ENCODE results near the gene BST1. TPM values are rescaled to one million over a fixed set of nuclear protein-coding genes. Genes with fewer than 3 reads are reported as not detected.

The BST1 gene
- total and polyA plus RNA-seq, 10 of the 15 experiments (the other 5 are each of a cell fraction or from before 2014, with no cell fraction given) = 0.04 to 0.42 (median 0.11) TPM; not detected in 1

GRCh38 chr4:15779809-15780208, 76.9 kb downstream of the BST1 start:
- Histone ChIP-seq H3K4me2 (ENCODE audit: control insufficient read depth, insufficient read depth) (peak overlapping the region; percentile 77), H3K4me3 (peak overlapping the region; percentile 72), H3K79me2 (ENCODE audit: control insufficient read depth, insufficient read depth, low read length) (no peaks in the 10 kb centered on the region; the same call in 1 of the 2 replicates), H3K36me3 (ENCODE audit: control insufficient read depth in 2 of 2, insufficient read depth in 2 of 2, low read length in 1 of 2) (no peaks in the 10 kb centered on the region), H4K20me1 (ENCODE audit: control insufficient read depth, insufficient read depth) (no peaks in the 10 kb centered on the region), H3K9ac (ENCODE audit: control insufficient read depth, insufficient read depth, low read length) (peak overlapping the region; percentile 63; the same call in 1 of the 2 replicates), H3K27ac (ENCODE audit: control insufficient read depth, insufficient read depth) (no peak overlapping the region), H3K9me3 (replicated peaks; ENCODE audit: control insufficient read depth, insufficient read depth, low read length) (no peaks in the 10 kb centered on the region; the same call in 2 of the 3 replicates), H3K27me3 (replicated peaks in 1 of 2; ENCODE audit: control insufficient read depth in 2 of 2, insufficient read depth in 2 of 2, low read length in 1 of 2) (no peaks in the 10 kb centered on the region; a peak in 1 of 4 replicates), H3K4me1 (ENCODE audit: control insufficient read depth, insufficient read depth, low read length) (peaks cover 47% of the 10 kb centered on the region), H2AFZ (ENCODE audit: control insufficient read depth, low read depth, low read length) (no peak overlapping the region)
- WGBS (ENCODE audit: insufficient coverage, insufficient replicate concordance, low lambda C conversion rate, missing lambda C conversion rate) = 60% methylated on average over 1 of the region's 1 CpG
- ATAC-seq = no peak
- ChIA-PET SMC1A (ENCODE audit: uncharacterized antibody, unreplicated experiment) (interaction anchor here (0.6 to 5.7 kb wide), 17 partner anchors 9 to 135 kb away, joined by 3 to 31 read pairs (median 6); no protein-coding TSS in a partner anchor), RAD21 (ENCODE audit: unreplicated experiment) (interaction anchor here (0.7 to 5.3 kb wide), 12 partner anchors 10 to 176 kb away, joined by 3 to 30 read pairs (median 6); partner anchors contain the start of gene FAM200B), POLR2A (interaction anchor here (0.7 to 3.7 kb wide), 6 partner anchors 9 to 24 kb away, joined by 3 to 28 read pairs (median 4); no protein-coding TSS in a partner anchor), CTCF (interaction anchor here (0.6 to 8.6 kb wide), 16 partner anchors 8 to 866 kb away, joined by 3 to 96 read pairs (median 4); no protein-coding TSS in a partner anchor)
- no peak for FAIRE-seq
- intact Hi-C loops (cut with micrococcal nuclease; ENCODE audit: unreplicated experiment) = loop anchor here (2.0 to 10.0 kb wide), 5 partner anchors 23 to 775 kb away; partner anchors contain the start of genes CPEB2, FAM200B and FBXL5
- DNase-seq (ENCODE audit: low read depth, low spot score) = no peak
- no TSS peak for BruUV-seq (replicated peaks)
- in situ Hi-C loops (cut with MboI) = no loop called here
- TF ChIP-seq CEBPB (IDR thresholded peaks at IDR 0.05; ENCODE audit: borderline replicate concordance in 1 of 2, low read depth in 2 of 2, low read length in 2 of 2) (no peak), PRDM15 (CRISPR knock-in tag; IDR thresholded peaks at IDR 0.05) (no peak), HDAC2 (IDR thresholded peaks at IDR 0.05) (no peak), JUND (IDR thresholded peaks at IDR 0.05; ENCODE audit: low read depth, low read length) (no peak), IRF4 (IDR thresholded peaks at IDR 0.05; ENCODE audit: low read depth, low read length) (no peak), MLLT1 (IDR thresholded peaks at IDR 0.05) (no peak), PAX8 (IDR thresholded peaks at IDR 0.05) (no peak), REST (IDR thresholded peaks at IDR 0.05; ENCODE audit: low read depth, low read length) (no peak), FOXK2 (IDR thresholded peaks at IDR 0.05) (no peak), JUNB (IDR thresholded peaks at IDR 0.05) (no peak), MYB (IDR thresholded peaks at IDR 0.05; ENCODE audit: borderline replicate concordance, low read depth, low read length) (no peak), NFYA (IDR thresholded peaks at IDR 0.05; ENCODE audit: borderline replicate concordance, low read depth, low read length) (no peak), MYC (IDR thresholded peaks at IDR 0.05; ENCODE audit: insufficient read depth, insufficient read length, insufficient replicate concordance, low read length, severe bottlenecking) (no peak), TCF7 (IDR thresholded peaks at IDR 0.05; ENCODE audit: borderline replicate concordance) (no peak), CHD4 (IDR thresholded peaks at IDR 0.05) (no peak)
